RWPE2 (cell line): ENCODE data around the gene ARNT2.

Source experiments
- ATAC-seq: fragments of 200-7000 bp; cut with Tn5 transposase; 3 replicates; pipeline ENCODE4 v1.9.1; 2021; ENCODE audit warnings: low read depth
- DNase-seq: peaks from one replicate; pipeline ENCODE4 v3.0.0-alpha.2; 2020; ENCODE audit warnings: low spot score
- H3K27ac ChIP-seq: fragments of 450-650 bp; 2 replicates; pipeline ENCODE4 v1.5.1; 2017; ENCODE audit warnings: mild to moderate bottlenecking; ENCODE audit not compliant: poor library complexity, severe bottlenecking
- H3K27me3 ChIP-seq: fragments of 250-450 bp; sonication (Bioruptor Pico); 2 replicates; pipeline ENCODE4 v1.5.1; 2021; ENCODE audit warnings: mild to moderate bottlenecking, moderate library complexity; ENCODE audit not compliant: insufficient read depth, poor library complexity, severe bottlenecking
- H3K36me3 ChIP-seq: fragments of 250-450 bp; sonication (Bioruptor Pico); 2 replicates; pipeline ENCODE4 v1.5.1; 2020; ENCODE audit warnings: low read depth, mild to moderate bottlenecking, moderate library complexity
- H3K4me1 ChIP-seq: fragments of 250-450 bp; sonication (Bioruptor Pico); 2 replicates; pipeline ENCODE4 v1.5.1; 2021; ENCODE audit warnings: mild to moderate bottlenecking, moderate library complexity; ENCODE audit not compliant: insufficient read depth, poor library complexity, severe bottlenecking
- H3K4me3 ChIP-seq: fragments of 250-450 bp; sonication (Bioruptor Pico); 2 replicates; pipeline ENCODE4 v1.5.1; 2021; ENCODE audit warnings: mild to moderate bottlenecking, moderate library complexity; ENCODE audit not compliant: severe bottlenecking
- H3K9me3 ChIP-seq: fragments of 250-450 bp; sonication (Bioruptor Pico); 2 replicates; pipeline ENCODE4 v1.5.1; 2021; ENCODE audit warnings: mild to moderate bottlenecking, moderate library complexity; ENCODE audit not compliant: severe bottlenecking
- CTCF ChIP-seq: fragments of 450-650 bp; IDR thresholded peaks from one replicate; pipeline ENCODE4 v1.5.1; 2017; ENCODE audit warnings: mild to moderate bottlenecking, moderate library complexity; ENCODE audit not compliant: poor library complexity, severe bottlenecking

ARNT2 gene

DNA sequence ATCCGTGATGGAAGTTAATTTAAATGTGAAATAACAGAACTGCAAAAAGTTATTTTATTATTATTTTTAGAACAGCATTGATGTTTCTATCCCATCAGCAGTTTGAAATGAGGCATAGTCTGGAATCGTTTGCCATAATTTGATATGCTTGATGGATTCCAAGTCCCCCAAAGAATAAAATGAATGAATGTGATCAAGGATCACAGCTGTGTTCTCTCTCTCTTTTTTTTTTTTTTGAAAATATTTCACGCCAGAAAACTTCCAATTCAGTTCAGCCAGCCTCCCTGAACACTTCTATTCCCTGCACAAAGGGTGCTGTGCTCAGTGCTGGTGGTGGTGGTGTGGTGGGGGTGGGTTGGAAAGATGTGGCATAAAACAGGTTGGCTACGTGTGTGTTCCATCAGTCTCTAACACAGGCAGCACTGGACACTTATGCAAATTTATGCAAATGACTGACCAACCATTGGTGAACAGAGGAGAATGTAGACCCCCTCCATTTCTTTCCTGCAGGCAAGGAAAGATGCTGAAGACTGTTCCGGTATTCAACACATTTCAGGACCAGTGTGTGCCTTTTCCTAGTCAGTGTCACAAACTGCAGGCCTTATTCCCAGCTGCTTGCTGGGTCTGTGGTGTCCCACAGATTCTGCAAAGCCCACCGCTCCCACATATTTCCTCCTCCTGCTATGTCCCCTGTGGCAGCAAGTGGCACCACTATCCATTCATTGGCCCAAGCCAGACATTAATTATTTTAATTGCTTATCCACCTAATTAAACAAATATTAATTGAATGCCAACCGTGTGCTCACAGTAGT is 10.6 kb downstream of the ARNT2 start:
- Histone ChIP-seq H3K27me3 (peaks cover 13% of the 10 kb centered on the region), H3K4me3 (no peak overlapping the region), H3K36me3 (no peaks in the 10 kb centered on the region), H3K27ac (no peak overlapping the region), H3K4me1 (no peaks in the 10 kb centered on the region), H3K9me3 (no peaks in the 10 kb centered on the region)
- DNase-seq = no peak
- ATAC-seq = no peak
- TF ChIP-seq CTCF = no peak

- H3K36me3 ChIP-seq = no peaks in the 10 kb centered on the region
- H3K4me1 ChIP-seq = no peaks in the 10 kb centered on the region
- no peaks in the 10 kb centered on the region for H3K9me3 ChIP-seq
- no peak overlapping the region for H3K4me3 ChIP-seq
- peaks cover 13% of the 10 kb centered on the region for H3K27me3 ChIP-seq
- no peak for TF ChIP-seq CTCF
- ATAC-seq (no peak), DNase-seq (no peak)
- H3K27ac ChIP-seq = no peak overlapping the region
Observed at GRCh38 chr15:80415358-80415670, 11.1 kb downstream of the ARNT2 start.

GRCh38 chr15:80416702-80417101 is 12.5 kb downstream of the ARNT2 start:
- Histone ChIP-seq H3K4me3 (no peak overlapping the region), H3K4me1 (no peaks in the 10 kb centered on the region), H3K27me3 (peaks cover 4% of the 10 kb centered on the region), H3K36me3 (no peaks in the 10 kb centered on the region), H3K27ac (no peak overlapping the region), H3K9me3 (no peaks in the 10 kb centered on the region)
- DNase-seq = no peak
- ATAC-seq = peak; percentile 64; the same call in 2 of the 3 replicates
- TF ChIP-seq CTCF = no peak

DNA sequence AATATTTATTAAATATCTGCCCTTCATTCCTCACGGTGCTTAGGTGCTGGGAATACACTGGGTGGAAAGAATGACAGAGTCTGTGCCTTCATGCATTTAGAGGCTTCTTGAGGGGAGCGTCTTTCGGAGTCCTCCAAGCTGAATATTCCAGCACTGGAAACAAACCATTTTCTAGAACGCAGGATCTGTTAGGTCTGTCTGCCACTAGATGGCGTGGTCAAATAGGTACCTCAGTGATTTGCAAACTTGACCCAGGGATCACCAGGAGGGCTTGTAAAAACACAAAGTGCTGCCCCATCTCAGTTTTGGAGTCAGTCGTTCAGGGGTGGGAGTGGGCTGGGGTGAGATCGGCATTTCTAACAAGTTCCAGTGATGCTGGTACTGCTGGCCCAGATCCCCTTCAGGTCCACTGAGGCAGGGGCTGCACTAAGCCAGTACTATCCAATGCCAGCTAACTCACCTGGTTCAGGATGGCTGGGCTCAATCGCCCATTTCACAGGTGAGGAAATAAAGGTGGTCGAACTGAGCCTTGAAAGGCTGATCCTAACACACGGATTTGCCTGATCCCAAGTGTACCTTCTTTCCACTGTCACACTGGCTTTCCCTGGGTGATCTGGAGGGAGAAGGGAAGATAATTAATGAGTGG is 14.8 kb downstream of the ARNT2 start:
- H3K36me3 ChIP-seq = no peaks in the 10 kb centered on the region
- H3K9me3 ChIP-seq = no peaks in the 10 kb centered on the region
- H3K27ac ChIP-seq = no peak overlapping the region
- no peaks in the 10 kb centered on the region for H3K27me3 ChIP-seq
- H3K4me3 ChIP-seq = no peak overlapping the region
- peak; percentile 90 for TF ChIP-seq CTCF
- ATAC-seq (peak; percentile 48; the same call in 2 of the 3 replicates), DNase-seq (no peak)
- H3K4me1 ChIP-seq = no peaks in the 10 kb centered on the region

DNA sequence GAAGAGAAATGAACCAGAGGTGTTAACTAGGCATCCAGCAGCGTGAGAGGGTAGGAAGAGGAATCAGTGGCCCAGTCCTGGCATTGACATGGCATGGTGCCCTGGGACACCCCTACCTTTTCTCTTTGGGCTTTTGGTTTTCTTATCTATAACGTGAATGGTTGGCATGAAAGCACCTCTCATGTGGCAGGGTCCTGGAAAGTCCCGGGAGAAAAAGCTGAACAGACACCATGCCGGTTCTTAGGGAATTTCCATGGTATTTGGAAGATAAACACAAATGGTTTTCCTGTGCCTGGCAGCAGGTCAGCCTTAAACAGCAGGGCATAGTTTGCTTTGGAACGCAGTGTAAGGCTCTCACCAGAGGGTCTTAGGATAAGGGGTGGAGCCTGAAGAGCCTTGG is 15.4 kb downstream of the ARNT2 start:
- Histone ChIP-seq H3K27me3 (no peaks in the 10 kb centered on the region), H3K27ac (no peak overlapping the region), H3K36me3 (no peaks in the 10 kb centered on the region), H3K4me1 (no peaks in the 10 kb centered on the region), H3K9me3 (no peaks in the 10 kb centered on the region), H3K4me3 (no peak overlapping the region)
- no peak for DNase-seq
- no peak for TF ChIP-seq CTCF
- ATAC-seq = no peak
